HCT116 (cell line): Measurements from ENCODE around the gene FER.

Source experiments
- CTCF ChIP-seq, 3 experiments: fragments of 200-600 bp in 1 of 3; sonication (generic) in 1 of 3; IDR thresholded peaks in 2 of 3; conservative IDR thresholded peaks in 1 of 3; 2 replicates each; pipeline ENCODE4 v1.5.1; 2012 to 2017; ENCODE audit warnings: low read depth in 2 of 3, low read length in 2 of 3, antibody characterized with exemption in 1 of 3, borderline replicate concordance in 1 of 3, control low read depth in 1 of 3, mild to moderate bottlenecking in 1 of 3, mixed read lengths in 1 of 3, mixed run types in 1 of 3, moderate library complexity in 1 of 3; ENCODE audit not compliant: insufficient read depth in 1 of 3
- POLR2AphosphoS5 ChIP-seq: IDR thresholded peaks from 2 replicates; pipeline ENCODE4 v1.6.1; 2011; ENCODE audit warnings: mild to moderate bottlenecking, low read depth, low read length, moderate library complexity

GRCh38 chr5:108727651-108728565 lies 19.8 kb upstream of the FER start:
- TF ChIP-seq CTCF (IDR thresholded peaks at IDR 0.05 in 2 of 3, conservative IDR thresholded peaks at IDR 0.05 in 1 of 3; ENCODE audit: borderline replicate concordance in 1 of 3, insufficient read depth in 1 of 3, low read depth in 2 of 3, low read length in 2 of 3): no peak
- peak; percentile 94 for TF ChIP-seq POLR2AphosphoS5
